Osteoblast (primary cell): ENCODE results near the gene EPAS1. TPM values are rescaled to one million over a fixed set of nuclear protein-coding genes. Genes with fewer than 3 reads are reported as not detected.

ENCODE experiments used
- DNase-seq: peaks from one replicate; pipeline ENCODE4 v3.0.0; 2011; ENCODE audit warnings: low spot score, mixed read lengths; ENCODE audit not compliant: insufficient read length; ENCODE audit errors: missing footprints
- H2AFZ ChIP-seq: 2 replicates; pipeline ENCODE4 v1.6.0; 2011; ENCODE audit warnings: mild to moderate bottlenecking, low read length
- H3K27ac ChIP-seq: 2 replicates; pipeline ENCODE4 v1.5.1; 2011; ENCODE audit warnings: mild to moderate bottlenecking, low read depth, low read length, moderate library complexity
- H3K27me3 ChIP-seq: 2 replicates; pipeline ENCODE4 v1.6.0; 2012; ENCODE audit warnings: mild to moderate bottlenecking, control low read depth, inconsistent platforms, low read length, moderate library complexity; ENCODE audit not compliant: insufficient read depth
- H3K36me3 ChIP-seq: 2 replicates; pipeline ENCODE4 v1.5.1; 2011; ENCODE audit warnings: mild to moderate bottlenecking, low read length, control low read depth, moderate library complexity; ENCODE audit not compliant: insufficient read depth
- H3K4me1 ChIP-seq: 2 replicates; pipeline ENCODE4 v1.5.1; 2011; ENCODE audit warnings: mild to moderate bottlenecking, low read length, control low read depth, moderate library complexity; ENCODE audit not compliant: insufficient read depth
- H3K4me2 ChIP-seq: 2 replicates; pipeline ENCODE4 v1.6.0; 2011; ENCODE audit warnings: mild to moderate bottlenecking, low read length; ENCODE audit not compliant: insufficient read depth
- H3K4me3 ChIP-seq: fragments of 200-600 bp; sonication (generic); 3 replicates; pipeline ENCODE4 v1.5.1; 2012; ENCODE audit warnings: mild to moderate bottlenecking, low read length, inconsistent platforms; ENCODE audit not compliant: insufficient read depth
- H3K79me2 ChIP-seq: 2 replicates; pipeline ENCODE4 v1.6.0; 2012; ENCODE audit warnings: mild to moderate bottlenecking, low read length, control low read depth, inconsistent platforms; ENCODE audit not compliant: insufficient read depth
- H3K9me3 ChIP-seq: 2 replicates; pipeline ENCODE4 v1.5.1; 2011; ENCODE audit warnings: low read depth, low read length, control low read depth
- H4K20me1 ChIP-seq: 2 replicates; pipeline ENCODE4 v1.6.0; 2012; ENCODE audit warnings: mild to moderate bottlenecking, low read length, control low read depth; ENCODE audit not compliant: insufficient read depth
- total RNA-seq: library from RNA; depleted of rRNA; stranded (reverse); fragments of >200 nt; gene quantifications from 2 replicates; pipeline ENCODE4 v1.2.3, GENCODE V29; 2012
- TF ChIP-seq, protein P1 (sequence below): IDR thresholded peaks from 2 replicates; pipeline ENCODE4 v1.5.1; 2011; ENCODE audit warnings: mild to moderate bottlenecking, low read depth, low read length, moderate library complexity; ENCODE audit errors: extremely low read depth

The EPAS1 gene
- total RNA-seq, 1 donor, result 260 TPM

DNA sequence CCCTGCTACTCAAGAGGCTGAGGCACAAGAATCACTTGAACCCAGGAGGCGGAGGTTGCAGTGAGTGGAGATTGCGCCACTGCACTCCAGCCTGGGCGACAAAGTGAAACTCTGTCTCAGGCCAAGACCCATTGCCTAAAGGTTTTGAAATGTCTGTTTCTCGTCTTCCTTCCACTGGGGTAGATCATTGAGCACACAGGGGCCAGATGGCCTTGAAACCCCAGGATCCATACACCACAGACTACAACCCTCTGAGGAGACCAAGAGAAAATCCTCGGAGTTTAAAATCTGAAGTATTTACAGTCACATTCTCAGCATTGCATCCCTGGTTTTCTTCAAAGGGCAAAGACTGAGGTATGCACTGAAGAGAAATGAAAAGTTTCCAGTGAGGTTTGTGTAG is 7.1 kb upstream of the EPAS1 start:
- H4K20me1 ChIP-seq, result no peaks in the 10 kb centered on the region
- no peaks in the 10 kb centered on the region for H3K27me3 ChIP-seq
- no peaks in the 10 kb centered on the region for H3K9me3 ChIP-seq
- H3K4me1 ChIP-seq, result no peaks in the 10 kb centered on the region
- DNase-seq, result no peak
- no peaks in the 10 kb centered on the region for H3K36me3 ChIP-seq
- no peak overlapping the region for H3K4me2 ChIP-seq
- H3K27ac ChIP-seq, result no peak overlapping the region
- no peaks in the 10 kb centered on the region for H3K79me2 ChIP-seq
- TF ChIP-seq, protein P1, sequence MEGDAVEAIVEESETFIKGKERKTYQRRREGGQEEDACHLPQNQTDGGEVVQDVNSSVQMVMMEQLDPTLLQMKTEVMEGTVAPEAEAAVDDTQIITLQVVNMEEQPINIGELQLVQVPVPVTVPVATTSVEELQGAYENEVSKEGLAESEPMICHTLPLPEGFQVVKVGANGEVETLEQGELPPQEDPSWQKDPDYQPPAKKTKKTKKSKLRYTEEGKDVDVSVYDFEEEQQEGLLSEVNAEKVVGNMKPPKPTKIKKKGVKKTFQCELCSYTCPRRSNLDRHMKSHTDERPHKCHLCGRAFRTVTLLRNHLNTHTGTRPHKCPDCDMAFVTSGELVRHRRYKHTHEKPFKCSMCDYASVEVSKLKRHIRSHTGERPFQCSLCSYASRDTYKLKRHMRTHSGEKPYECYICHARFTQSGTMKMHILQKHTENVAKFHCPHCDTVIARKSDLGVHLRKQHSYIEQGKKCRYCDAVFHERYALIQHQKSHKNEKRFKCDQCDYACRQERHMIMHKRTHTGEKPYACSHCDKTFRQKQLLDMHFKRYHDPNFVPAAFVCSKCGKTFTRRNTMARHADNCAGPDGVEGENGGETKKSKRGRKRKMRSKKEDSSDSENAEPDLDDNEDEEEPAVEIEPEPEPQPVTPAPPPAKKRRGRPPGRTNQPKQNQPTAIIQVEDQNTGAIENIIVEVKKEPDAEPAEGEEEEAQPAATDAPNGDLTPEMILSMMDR, result no peak
- no peak overlapping the region for H2AFZ ChIP-seq
- H3K4me3 ChIP-seq, result no peak overlapping the region

DNA sequence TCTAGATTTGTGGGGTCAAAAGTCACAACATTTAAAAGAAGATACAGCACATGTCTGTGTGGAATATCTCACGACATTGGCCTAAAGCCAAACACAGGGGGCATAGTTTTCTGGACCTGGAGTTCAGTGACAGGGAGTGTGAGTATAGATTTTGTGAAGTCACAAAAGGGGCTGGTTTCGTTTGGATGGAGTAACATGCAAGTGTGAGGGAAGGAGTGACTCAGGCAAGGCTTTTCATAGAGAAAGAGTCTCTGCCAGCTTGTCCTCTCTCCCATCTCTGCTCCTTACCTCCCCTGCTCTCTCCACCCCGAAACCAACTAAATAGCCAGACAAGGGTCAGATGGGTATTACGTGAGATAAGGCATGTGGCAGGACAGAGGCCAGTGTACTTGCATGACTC is 3.7 kb upstream of the EPAS1 start:
- Histone ChIP-seq H3K4me2 (no peak overlapping the region), H2AFZ (no peak overlapping the region), H3K79me2 (peaks cover 12% of the 10 kb centered on the region), H3K9me3 (no peaks in the 10 kb centered on the region), H3K27ac (no peak overlapping the region), H3K27me3 (no peaks in the 10 kb centered on the region), H3K36me3 (no peaks in the 10 kb centered on the region), H4K20me1 (peaks cover 2% of the 10 kb centered on the region), H3K4me3 (no peak overlapping the region), H3K4me1 (peaks cover 5% of the 10 kb centered on the region)
- TF ChIP-seq, protein P1, result no peak
- DNase-seq, result no peak

DNA sequence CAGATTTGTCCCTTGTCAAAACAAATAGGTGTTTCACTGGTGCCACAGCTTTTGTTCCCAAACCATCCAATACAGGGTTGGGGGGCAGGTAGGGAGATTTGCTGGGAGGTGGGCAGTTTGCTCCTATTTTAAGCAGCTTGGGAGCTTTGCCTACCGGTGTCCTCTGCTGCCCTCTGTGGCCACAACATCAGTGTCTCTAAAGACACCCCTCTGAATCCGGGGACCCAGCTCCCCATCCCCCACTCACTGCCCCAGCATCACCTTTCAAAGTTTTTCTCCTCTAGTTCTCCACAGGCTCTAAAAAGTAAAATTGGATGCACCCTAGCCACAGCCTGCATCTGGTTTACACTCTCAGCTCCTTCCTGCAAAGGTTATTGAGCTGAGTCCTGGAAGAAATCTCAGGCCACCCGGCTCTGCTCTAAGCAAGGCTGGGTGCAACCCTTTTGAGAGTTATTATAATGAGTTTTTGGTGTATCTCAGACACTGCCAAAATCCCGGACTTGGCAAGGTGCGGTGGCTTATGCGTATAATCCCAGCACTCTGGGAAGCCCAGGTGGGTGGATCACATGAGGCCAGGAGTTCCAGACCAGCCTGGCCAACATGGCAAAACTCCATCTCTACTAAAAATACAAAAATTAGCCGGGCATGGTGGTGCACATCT is 2.9 kb upstream of the EPAS1 start:
- no peak overlapping the region for H3K27ac ChIP-seq
- TF ChIP-seq, protein P1, result peak; percentile 41
- H3K36me3 ChIP-seq, result no peaks in the 10 kb centered on the region
- H2AFZ ChIP-seq, result no peak overlapping the region
- H3K4me1 ChIP-seq, result peaks cover 7% of the 10 kb centered on the region
- H4K20me1 ChIP-seq, result peaks cover 10% of the 10 kb centered on the region
- H3K9me3 ChIP-seq, result no peaks in the 10 kb centered on the region
- DNase-seq, result no peak
- H3K4me2 ChIP-seq, result no peak overlapping the region
- H3K79me2 ChIP-seq, result peaks cover 20% of the 10 kb centered on the region
- H3K4me3 ChIP-seq, result no peak overlapping the region
- H3K27me3 ChIP-seq, result no peaks in the 10 kb centered on the region

DNA sequence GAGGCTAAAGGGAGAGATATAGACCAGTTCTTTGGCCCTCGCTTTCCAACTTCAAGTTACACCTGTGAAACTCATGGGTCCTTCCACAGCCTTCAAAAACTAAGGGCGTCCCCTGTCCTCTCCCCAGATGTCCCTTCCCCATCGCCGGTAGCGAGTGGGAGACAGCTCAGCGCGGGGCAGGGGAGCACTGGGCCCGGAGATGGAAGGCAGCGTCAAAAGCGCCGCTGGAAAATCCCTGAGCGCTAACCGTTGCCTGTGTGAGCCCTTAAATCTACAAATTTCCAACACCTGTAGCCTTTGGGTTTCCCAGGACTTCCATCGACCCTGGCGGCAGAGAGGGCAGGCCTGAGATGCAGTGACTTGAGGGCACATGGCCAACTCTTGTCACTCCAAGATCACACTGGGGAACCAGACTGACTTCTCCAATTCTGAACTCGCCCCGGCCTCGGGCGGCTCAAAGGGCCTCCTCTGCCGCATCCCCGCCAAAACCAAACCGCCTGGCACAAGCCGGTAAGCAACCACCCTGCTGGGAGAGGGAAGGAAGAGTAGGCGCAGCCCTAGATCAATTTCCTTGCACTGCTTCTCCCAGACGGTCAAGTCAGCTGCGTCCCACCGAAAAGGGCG is 879 bp upstream of the EPAS1 start:
- H3K4me3 ChIP-seq, result peak overlapping the region; percentile 99
- H3K36me3 ChIP-seq, result no peaks in the 10 kb centered on the region
- H3K9me3 ChIP-seq, result no peaks in the 10 kb centered on the region
- peaks cover 40% of the 10 kb centered on the region for H3K79me2 ChIP-seq
- peaks cover 19% of the 10 kb centered on the region for H3K4me1 ChIP-seq
- H4K20me1 ChIP-seq, result peaks cover 27% of the 10 kb centered on the region
- H3K4me2 ChIP-seq, result peak overlapping the region; percentile 85
- peak overlapping the region; percentile 88 for H2AFZ ChIP-seq
- H3K27me3 ChIP-seq, result no peaks in the 10 kb centered on the region
- TF ChIP-seq, protein P1, result no peak
- peak; percentile 88 for DNase-seq
- H3K27ac ChIP-seq, result peak overlapping the region; percentile 70
